Measurements from ENCODE around the gene SNX3. TPM values are rescaled to one million over a fixed set of nuclear protein-coding genes. Genes with fewer than 3 reads are reported as not detected.

The SNX3 gene
- total RNA-seq, 1 donor: 87.8 TPM

DNA sequence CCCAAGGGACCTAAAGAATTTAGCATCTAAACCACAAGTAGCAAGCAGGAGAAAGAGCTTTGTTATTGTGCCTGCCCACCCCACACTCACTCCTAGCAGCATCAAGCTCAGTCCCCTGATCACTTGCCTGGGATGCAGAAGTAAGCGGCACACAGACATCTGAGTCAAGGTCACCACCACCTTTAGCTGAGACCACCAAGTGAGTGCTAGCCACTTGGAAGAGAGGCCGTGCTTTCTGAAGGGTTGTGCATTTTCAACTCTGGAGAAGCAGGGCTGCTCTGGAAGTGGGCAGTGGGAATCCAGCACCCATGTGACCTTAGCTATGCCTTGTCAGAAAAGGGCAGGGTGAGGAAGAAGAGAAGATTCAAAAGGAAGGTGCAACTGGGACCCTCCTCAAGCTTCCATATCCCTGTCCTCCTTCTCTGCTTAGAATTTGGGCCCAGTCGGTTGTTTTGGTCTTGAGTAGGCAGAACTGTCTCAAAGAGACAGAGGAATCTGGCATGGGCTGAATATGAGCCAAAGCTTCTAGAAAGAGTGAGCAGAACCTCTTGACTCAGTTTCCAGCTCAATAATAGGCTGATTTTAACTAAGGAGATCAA lies 88.8 kb downstream of the SNX3 start:
- no peak for DNase-seq (ENCODE audit: low read depth in 2 of 3, low spot score in 2 of 3)

DNA sequence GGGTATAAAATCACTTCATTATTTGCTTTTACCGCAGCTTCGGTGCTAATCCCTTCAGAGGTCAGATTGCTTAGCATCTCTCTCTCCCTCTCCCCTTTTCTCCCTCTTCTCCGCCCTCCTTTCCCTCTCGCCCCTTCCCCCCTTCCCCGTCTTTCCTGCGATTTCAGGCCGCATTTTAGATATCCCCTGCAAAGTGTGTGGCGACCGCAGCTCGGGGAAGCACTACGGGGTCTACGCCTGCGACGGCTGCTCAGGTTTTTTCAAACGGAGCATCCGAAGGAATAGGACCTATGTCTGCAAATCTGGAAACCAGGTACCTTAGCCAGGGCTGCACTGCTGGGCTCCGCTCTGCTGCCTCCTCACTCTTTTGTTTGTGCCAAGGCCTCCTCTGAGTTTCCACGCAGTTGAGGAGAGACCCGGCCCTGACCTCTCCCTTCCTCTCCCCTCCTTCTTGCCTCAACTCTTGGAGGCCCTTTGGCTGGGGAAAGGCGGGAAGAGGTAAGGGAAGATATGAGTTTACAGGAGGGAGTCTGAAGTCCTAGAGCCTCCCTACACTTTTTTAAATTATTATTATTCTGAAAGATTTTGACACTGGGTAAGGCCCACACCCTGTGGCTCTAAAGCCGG lies 89.4 kb downstream of the SNX3 start:
- DNase-seq (ENCODE audit: low read depth in 2 of 3, low spot score in 2 of 3): no peak

DNA sequence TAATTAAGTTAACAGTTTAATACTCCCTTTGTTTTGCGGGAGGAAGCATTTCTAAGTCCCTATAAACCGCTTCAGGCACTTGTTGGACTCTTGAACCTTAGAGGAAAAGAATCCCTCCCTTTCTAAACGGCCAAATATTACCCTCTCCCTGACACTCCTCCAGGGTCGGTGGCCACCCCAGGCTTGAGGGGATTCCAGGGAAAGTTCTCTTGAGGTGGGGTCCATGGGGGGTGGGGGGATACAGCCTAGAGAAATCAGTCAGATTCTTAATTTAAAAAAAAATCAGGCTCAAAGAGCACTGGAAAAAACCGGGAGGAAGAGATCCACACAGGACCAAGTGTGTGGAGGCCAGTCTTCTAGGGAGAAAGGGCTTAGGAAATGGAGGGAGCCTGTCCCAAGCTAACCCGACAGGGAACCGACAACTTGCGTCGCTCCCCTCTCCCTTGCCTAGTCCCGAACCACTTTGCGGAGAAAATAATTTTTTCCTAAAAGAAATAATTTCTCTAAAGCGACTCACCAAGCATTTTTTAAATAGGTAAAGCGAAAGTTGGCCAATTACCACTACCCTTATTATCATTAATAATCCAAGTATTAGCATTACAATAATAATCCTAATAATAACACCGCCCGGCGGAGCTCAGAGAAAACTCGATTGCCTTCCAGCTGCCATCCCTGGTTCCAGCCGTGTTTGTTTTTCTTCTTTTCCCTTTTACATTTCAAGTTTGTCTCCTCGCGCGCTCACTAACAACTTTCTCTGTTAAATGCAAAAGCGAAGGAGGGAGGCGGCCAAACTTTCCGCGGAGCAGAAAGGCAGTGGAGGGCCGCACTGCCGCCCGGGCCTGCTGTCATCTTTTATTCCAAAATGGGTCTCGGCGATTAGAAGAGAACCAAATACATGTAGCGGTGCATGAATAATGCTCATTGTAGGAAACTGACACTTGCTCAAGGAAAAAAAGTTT lies 90.2 kb downstream of the SNX3 start:
- DNase-seq (ENCODE audit: low read depth in 2 of 3, low spot score in 2 of 3): peak in 1 of 3 donors; percentile 18

DNA sequence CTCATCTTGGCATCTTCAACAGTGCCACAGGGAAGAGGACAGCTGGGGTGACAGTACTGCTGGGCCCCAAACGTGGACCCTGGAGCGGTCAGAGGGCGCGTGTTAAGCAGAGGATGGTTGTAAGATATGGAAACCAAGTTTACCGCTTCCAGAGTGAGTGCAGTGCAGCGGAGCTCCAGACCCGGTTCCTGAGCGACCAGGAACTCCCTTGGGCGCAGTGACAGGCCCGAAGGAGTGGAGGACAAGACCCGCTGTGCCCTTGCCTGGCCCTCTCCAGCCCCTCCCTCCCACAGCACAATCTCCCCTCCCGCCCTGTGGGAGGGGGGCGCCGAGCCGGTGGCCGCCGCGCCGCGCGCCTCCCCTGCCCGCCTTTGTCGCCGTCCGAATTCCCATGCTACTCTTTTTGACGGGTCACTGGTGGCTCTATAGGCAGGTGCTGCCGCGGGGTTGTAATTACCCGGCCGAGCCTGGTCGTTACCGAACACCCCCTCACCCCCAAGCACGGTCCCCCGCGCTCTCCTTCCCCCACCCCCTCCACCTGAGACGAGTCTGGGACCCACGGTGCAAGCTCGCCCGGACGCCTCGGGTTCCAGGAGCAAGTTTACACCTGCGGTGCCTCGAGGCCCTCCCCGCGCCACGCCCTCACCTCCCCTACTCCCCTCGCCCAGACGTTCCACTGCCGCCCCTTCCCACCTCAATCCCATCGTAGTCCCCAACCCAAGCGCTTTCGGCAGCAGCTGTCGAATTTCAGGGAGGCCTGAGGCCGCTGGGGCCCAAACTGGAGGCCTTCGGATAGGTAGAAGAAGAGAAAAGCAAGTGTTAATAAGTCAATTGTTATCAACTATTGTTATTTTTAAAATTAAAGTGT lies 91.1 kb downstream of the SNX3 start:
- no peak for DNase-seq (ENCODE audit: low read depth in 2 of 3, low spot score in 2 of 3)

DNA sequence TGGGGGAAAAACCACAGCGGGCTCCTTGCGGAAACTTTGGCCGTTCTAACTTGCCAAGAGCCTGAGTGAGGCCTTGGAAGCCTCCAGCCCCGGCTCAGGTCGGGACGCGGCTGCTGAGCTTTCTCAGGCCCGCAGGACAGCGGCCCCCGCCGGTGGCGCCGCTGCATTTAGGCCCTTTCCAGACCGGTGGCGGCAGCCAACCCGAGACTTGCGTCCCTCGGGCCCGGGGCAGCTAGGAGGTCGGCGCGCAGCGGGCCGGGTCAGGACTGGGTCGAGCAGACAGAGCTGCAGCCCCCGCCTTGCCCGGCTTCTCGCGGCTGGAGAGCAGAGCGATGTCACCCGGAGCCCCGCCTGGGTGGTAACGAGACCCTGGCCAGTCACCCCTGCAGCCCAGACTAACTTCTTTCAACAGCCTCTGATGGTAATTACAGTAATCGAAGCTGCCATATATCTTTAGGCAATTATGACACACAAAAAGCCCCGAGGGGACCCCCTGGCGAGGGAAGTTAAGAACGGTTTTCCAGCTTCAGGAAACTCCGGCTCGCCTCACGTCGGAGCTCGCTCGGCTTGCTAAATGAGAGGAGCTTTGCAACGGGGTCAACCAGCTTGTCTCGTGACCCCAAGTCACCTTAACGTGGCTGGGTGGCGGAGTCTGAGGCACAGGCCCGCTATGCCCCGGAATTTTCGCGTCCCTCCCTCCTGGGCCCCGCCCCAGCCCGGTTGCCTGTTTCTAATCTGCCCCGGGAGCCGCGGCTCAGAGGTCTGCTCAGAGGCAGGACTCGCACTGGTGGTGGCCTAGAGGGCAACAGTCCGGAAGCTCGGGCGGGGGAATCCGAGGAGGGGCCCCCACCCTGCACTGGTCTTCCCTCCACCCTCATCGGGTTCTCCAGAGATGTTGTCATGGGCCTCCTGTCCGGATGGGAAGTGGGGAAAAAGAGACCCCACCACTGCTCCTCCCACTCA lies 92.1 kb downstream of the SNX3 start:
- peak in 1 of 3 donors; percentile 52 for DNase-seq (ENCODE audit: low read depth in 2 of 3, low spot score in 2 of 3)

DNA sequence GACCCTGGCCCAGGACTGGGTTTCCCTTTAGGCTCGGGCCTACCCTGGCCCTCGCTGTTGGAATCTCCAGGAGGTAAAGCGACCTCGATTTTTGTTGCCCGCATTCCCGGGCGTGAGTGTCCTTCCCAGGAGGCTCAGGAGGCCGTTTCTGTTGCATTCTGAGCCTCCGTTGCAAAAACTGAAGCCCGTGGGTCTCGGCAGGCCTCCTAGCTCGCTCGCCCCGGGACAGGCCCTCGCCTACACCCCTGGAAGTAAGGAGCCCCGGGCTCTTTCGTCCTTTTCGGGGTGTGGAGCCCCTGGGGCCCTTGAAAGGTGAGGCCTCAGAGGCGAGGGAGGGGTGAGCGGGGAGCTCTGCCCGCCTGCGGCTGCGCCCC lies 92.8 kb downstream of the SNX3 start:
- peak in 1 of 3 donors; percentile 21 for DNase-seq (ENCODE audit: low read depth in 2 of 3, low spot score in 2 of 3)

DNA sequence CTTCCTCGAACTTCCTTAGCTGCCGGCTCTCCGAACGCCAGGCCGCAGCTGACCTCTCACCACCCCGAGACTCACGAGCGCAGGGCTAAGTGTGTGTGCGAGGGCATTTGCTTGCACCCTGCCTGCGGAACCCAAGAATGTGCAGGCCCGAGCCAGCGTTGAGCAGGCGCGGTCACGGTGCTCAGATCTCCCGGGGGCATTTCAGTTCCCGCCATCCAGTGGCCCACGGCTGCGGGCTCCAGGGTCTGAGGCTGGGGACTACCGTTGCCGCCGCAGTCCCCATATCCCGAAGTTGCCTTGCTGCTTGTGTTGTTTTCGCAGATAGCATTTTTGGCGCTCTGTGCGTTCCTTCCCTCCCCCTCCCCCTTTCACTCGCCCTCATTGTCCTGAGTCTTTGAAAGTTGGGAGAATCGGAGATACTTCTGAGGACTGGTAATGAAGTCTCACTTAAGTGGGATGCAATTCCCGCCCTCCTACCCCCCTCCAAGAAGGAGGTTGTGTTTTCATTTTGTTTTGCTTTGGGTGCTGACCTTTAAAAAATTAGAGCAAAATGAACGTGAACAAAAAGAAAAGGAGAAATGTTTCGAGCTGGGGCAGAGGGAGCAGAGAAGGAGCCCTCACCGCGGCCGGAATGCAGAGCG lies 93.3 kb downstream of the SNX3 start:
- DNase-seq (ENCODE audit: low read depth in 2 of 3, low spot score in 2 of 3): peak in 1 of 3 donors; percentile 19

DNA sequence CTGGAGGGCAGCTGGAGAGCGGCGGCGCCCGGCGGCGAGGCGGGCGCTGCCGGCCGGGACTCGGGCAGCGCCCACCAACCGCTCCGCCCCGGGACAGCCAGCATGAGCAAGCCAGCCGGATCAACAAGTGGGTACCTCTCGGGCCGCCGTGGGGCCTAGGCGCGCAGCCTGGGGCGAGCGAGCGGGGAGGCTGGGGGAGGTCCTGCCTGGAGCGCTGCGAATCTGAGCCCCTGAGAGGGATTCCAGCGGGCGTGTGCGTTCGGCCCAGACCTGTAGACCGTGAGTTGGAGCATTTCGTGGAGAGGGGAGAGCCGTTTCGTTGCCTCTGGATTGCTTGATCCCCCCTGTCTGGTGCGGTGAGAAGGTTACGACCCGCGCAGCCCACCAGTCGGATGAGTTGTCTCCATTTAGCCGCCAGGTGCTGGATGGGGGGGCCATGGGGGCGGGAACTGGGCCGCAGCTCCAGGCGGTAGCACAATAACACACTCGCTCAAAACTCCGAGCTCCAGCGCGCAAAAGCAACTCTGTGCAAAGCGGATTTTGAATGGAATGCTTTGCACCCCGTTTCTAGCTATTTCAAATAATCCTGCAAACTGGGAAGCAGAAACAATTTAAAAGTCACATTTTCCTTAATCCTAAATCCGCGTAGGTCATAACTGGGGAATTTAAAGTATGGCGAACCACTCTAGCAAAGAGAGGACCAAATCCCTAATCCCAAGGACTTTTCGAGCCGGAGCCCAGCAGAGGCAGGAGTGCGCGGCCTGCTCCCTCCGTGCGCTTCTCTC lies 94.0 kb downstream of the SNX3 start:
- DNase-seq (ENCODE audit: low read depth in 2 of 3, low spot score in 2 of 3): peak in 1 of 3 donors; percentile 15

DNA sequence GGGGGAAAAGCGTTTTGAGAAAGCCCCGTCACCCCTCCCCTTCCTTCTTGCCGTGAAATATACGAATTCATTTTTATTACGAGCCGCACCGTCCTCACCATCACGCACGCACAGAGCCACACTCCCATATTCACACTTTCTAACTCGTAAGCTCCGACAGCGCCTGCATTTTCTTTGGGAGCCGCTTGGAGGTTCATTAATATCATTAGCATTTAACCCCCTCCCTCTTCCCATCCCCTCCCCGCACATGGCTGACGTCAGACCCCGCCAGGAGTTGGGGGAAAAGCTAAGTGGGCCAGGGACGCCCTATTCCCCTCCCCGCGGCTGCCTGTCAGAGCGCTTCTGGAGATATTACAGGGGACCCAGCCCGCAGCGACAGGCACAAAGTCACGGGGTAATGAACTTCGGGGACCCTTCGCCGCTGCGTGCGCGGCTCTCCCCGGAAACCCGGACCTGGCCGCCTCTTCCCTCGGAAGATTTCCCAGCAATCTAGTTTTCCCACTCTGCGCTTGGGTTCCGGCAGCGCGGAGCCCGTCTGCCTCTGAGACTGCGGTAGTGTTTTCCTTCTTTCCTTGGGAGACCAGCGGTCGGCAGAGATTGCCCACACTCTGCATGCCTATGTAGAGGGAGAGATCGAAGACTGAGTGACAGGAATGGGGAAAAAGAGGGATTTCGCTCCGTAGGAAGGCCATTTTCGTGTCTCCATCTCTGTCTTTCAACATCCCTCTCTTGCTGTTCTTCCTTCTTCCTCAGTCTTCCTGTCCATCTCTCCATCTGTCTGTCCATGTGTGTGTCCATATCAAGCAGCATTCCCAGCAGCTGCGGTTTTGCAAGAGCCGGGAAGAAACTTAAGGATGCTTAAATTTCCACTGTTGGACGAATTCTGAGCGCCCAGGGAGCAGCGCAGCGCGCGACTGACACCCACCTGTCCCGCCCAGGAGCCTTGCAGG lies 94.9 kb downstream of the SNX3 start, which contains the start of gene NR2E1:
Gene NR2E1, plus strand, starts transcription at position 309 of the 950 bp plus-strand sequence. CDS start 744 bp downstream, outside the sequence.
- peak in 1 of 3 donors; percentile 47 for DNase-seq (ENCODE audit: low read depth in 2 of 3, low spot score in 2 of 3)

DNA sequence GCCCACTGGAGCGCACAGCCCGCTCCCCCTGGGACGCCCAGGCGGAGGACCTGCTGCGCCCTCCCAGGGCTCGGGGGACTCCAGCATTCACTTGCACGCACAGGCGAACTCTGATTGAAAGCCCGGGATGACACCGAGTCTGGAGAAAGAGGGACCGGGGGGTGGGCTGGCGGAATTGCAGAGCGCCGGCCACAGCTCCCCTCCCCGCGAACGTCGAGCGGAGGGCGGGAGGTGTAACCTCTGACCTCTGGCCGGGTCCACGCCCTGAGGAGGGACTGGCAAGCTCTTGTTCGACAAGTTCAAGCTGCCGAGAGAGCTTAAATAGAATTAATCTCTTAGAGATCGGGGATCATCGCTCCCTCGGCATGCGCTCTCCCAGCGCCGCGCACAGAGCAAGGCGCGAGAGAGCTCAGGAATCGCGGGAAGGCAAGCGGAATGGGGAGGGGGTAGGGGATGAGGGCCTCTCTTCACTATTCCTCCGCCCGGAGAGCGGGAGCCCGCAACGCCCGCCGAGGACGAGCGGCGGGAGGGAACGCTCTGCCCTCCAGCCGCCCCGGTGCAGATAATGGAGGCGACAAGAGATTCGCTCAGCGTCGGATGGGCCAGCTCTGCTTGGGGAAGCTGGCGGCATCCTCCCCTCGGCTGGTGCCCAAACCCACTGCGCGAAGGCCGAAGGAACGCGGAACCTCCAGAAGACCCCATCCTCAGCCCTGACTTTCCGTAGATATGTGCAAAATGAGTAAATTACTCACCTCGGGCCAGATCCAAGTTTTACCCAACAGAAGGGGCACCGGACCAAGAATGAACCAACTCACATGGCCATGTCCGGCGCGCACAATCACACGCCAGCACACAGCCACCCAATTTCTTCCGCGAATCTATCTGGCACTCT lies 95.8 kb downstream of the SNX3 start:
- DNase-seq (ENCODE audit: low read depth in 2 of 3, low spot score in 2 of 3): no peak

DNA sequence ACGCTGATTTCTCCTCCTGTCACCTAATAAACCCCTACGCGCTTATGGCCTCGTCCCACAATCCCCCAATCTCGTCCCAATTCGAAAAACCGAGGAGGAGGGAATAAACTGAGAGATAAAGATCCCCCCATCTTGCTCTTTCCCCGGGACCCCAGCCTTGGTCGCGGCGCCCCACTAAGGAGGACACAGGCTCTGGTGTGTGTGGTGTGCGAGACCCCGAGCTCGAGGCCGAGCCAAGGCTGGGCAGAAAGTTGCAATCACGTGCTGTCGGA lies 96.4 kb downstream of the SNX3 start:
- DNase-seq (ENCODE audit: low read depth in 2 of 3, low spot score in 2 of 3): no peak

DNA sequence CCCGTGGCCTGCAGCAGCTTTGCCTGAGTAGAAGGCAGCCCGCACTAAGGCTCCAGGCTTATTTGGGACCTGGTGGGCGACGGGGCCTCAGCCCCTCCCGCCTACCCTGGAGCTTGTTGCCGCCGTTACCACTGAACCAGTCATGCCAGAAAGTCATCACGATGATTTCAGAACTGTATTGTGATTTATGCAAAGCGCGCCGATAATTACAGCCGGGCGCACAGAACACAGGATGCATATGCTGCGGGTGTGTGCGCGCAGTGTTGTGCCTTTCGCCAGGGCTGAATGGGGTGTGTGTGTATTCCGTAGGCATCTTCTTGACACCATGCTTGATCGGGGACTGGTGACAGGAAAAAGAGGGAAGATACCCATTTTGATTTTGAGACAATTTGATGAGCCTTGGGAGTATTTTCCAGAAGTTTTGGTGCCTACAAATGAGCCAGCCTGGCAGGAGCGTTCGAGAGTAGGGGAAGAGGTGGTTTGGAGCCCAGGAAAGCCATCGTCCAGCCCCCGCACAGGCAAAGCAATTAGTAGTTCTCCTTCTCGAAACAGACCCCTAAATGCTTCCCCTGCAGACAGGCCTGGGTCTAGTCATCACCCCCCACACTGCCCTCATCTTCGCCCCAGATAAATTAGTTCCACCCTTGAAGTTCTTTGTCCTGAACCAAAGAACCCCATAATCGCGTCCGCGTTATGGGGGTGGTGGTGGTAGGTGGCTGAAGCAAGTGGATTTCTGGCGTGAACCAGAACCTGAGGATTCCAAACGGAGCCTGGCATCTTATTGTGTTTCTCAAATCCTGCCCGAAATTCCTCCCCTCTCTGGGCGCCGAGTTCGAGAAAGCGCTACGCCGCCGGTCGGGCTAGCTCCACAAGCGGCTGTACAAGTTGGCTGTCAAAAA lies 96.9 kb downstream of the SNX3 start:
- peak in 1 of 3 donors; percentile 55 for DNase-seq (ENCODE audit: low read depth in 2 of 3, low spot score in 2 of 3)

DNA sequence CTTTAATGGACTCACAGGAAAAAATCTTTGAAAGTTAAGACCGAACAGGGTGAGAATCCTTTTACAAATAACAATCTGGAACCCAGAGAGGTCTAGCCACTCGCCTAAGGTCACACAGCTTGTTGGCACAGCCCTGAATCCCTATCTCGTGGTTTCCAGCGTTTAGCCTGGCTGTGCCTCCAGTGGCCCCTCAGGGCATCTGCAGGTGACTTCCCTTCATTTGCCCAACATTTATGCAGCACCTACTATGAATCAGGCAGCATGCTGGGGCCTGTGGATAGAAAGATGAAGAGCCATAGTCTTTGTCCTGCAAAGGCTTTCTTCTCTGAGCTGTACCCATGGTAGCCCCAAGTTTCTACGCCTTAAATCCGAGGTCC lies 97.6 kb downstream of the SNX3 start:
- peak in 1 of 3 donors; percentile 18 for DNase-seq (ENCODE audit: low read depth in 2 of 3, low spot score in 2 of 3)

DNA sequence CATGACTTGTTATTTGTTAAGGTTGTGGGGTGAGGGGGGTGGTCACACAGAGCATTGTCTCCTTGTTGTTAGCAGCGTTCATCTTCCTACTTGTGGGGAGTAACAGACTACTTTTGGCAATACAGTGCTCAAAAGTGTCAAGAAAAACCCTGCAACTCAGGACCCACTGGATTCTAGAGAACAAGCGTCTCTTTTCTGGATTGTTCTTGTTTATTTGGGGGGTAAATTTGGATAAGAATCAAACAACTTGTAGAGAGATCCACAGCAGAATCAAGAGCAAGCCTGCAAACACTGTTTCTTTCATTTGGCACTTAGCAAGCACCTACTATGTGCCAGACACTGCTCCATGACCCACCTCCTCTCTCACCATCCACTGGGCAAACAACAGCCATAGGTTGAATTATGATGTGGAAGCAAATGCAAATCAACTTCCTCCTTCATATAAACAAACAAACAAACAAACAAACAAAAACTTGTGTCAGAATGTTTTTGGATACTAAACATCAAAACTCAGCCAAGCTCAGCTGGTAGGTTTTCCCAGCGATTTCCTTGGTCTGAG lies 99.0 kb downstream of the SNX3 start:
- no peak for DNase-seq (ENCODE audit: low read depth in 2 of 3, low spot score in 2 of 3)
